Stomach (tissue), 9 donors: Measurements from ENCODE around the gene PDE8A. TPM values are rescaled to one million over a fixed set of nuclear protein-coding genes. Genes with fewer than 3 reads are reported as not detected.

Source experiments
- DNase-seq, 2 donors: peaks; one replicate each; pipeline versions ENCODE4 v3.0.0 to v3.0.0-alpha.2; 2013 to 2019
- H3K27ac ChIP-seq, 5 donors: fragments of 200-600 bp in 4 of 5; sonication (generic) in 4 of 5; one replicate each; pipeline ENCODE4 v1.5.1; 2013 to 2019; ENCODE audit warnings: mild to moderate bottlenecking in 1 of 5, moderate library complexity in 1 of 5
- H3K27me3 ChIP-seq, 3 donors: fragments of 200-600 bp; sonication (generic); one replicate each; pipeline ENCODE4 v1.5.1; 2017 to 2019; ENCODE audit warnings: mixed run types in 1 of 3
- H3K36me3 ChIP-seq, 4 donors: fragments of 200-600 bp; sonication (generic); 1 replicate in 3 of 4; 2 replicates in 1 of 4; pipeline ENCODE4 v1.5.1; 2016 to 2019
- H3K4me1 ChIP-seq, 4 donors: fragments of 200-600 bp; sonication (generic); one replicate each; pipeline ENCODE4 v1.5.1; 2016 to 2019
- H3K4me3 ChIP-seq, 4 donors: fragments of 200-600 bp; sonication (generic) in 3 of 4; one replicate each; pipeline ENCODE4 v1.5.1; 2016 to 2019; ENCODE audit warnings: mild to moderate bottlenecking in 1 of 4
- H3K9me3 ChIP-seq, 4 donors: fragments of 200-600 bp; sonication (generic); one replicate each; pipeline ENCODE4 v1.5.1; 2016 to 2019
- EP300 ChIP-seq: sonication (generic); formaldehyde crosslinking; IDR thresholded peaks from one replicate; pipeline ENCODE4 v1.6.1; 2017; ENCODE audit warnings: antibody characterized with exemption
- POLR2A ChIP-seq, 4 donors: fragments of 450-650 bp; IDR thresholded peaks; one replicate each; pipeline ENCODE4 v1.6.1; 2016; ENCODE audit warnings: antibody characterized with exemption in 4 of 4, control low read depth in 2 of 4, mild to moderate bottlenecking in 1 of 4, moderate library complexity in 1 of 4
- POLR2AphosphoS5 ChIP-seq, 3 donors: sonication (generic); formaldehyde crosslinking; IDR thresholded peaks; one replicate each; pipeline ENCODE4 v1.6.1; 2016; ENCODE audit warnings: antibody characterized with exemption in 3 of 3
- WGBS, 5 donors: extraction: QIAGEN DNeasy Blood & Tissue Kit in 3 of 5; methylation state at CpG; one replicate each; pipeline versions ENCODE4 v1.1.5 to v1.1.7; 2013 to 2018; 5-methylcytosine and 5-hydroxymethylcytosine counted together
- intact Hi-C: fragments of 100-400 bp; cut with DNase I; formaldehyde crosslinking; loops from one replicate; pipeline ENCODE4 v1.15.1; 2023; ENCODE audit warnings: low total_unique reads
- polyA plus RNA-seq, 3 donors: library from polyadenylated mRNA; stranded (reverse); fragments of 200-250 nt; gene quantifications; one replicate each; pipeline ENCODE4 v1.2.3, GENCODE V29; 2013
- total RNA-seq, 5 donors: library from RNA; depleted of rRNA; stranded (reverse); fragments of >200 nt; gene quantifications; one replicate each; pipeline versions ENCODE4 v1.1.0 to v1.2.3, GENCODE V29; 2014 to 2016
- TF ChIP-seq, protein P1 (sequence below), 7 experiments: fragments of 450-650 bp in 4 of 7; fragments of 200-600 bp in 3 of 7; sonication (generic) in 3 of 7; IDR thresholded peaks; one replicate each; pipeline ENCODE4 v1.5.1; 2016 to 2019; ENCODE audit warnings: antibody characterized with exemption in 7 of 7, control low read depth in 2 of 7, mild to moderate bottlenecking in 1 of 7
- donor health status: healthy with polysubstance abuse.
- donor health status: Bipolar disorder and iron deficiency.
- donor health status: healthy.

The PDE8A gene
- total and polyA plus RNA-seq, 8 donors, result 15.6 to 85.9 (median 38.3) TPM

DNA sequence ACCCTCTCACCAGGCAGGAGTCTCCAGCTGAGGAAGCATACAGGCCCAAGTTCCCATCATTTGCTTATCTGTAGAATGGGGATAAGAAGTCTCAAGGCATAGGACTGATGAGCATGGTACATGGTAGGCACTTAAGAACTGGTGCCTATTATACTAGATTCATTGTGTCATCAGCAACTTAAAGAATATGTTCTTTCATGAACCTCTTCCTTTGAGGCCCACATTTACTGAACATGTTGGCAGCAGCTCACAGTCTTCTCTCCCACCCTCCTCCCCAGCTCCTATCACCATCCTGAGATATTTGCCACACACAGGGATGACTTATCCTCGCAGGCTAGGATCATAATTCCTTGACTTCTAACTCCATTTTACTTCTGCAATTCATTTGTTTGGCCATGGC, 142.5 kb downstream of the PDE8A start:
- intact Hi-C loops, result no loop called here
- H3K27ac ChIP-seq, result no peak overlapping the region
- H3K4me3 ChIP-seq, result no peak overlapping the region
- TF ChIP-seq POLR2AphosphoS5 (IDR thresholded peaks at IDR 0.05), result no peak
- TF ChIP-seq POLR2A (IDR thresholded peaks at IDR 0.05), result no peak
- TF ChIP-seq, protein P1, sequence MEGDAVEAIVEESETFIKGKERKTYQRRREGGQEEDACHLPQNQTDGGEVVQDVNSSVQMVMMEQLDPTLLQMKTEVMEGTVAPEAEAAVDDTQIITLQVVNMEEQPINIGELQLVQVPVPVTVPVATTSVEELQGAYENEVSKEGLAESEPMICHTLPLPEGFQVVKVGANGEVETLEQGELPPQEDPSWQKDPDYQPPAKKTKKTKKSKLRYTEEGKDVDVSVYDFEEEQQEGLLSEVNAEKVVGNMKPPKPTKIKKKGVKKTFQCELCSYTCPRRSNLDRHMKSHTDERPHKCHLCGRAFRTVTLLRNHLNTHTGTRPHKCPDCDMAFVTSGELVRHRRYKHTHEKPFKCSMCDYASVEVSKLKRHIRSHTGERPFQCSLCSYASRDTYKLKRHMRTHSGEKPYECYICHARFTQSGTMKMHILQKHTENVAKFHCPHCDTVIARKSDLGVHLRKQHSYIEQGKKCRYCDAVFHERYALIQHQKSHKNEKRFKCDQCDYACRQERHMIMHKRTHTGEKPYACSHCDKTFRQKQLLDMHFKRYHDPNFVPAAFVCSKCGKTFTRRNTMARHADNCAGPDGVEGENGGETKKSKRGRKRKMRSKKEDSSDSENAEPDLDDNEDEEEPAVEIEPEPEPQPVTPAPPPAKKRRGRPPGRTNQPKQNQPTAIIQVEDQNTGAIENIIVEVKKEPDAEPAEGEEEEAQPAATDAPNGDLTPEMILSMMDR (IDR thresholded peaks at IDR 0.05), result no peak
- TF ChIP-seq EP300, result no peak
- 88 to 96% (median 93%) methylated on average over 1 of the region's 1 CpG for WGBS, 5 donors
- H3K36me3 ChIP-seq, result peaks cover 24 to 88% (median 85%) of the 10 kb centered on the region in 4 donors
- no peaks in the 10 kb centered on the region for H3K9me3 ChIP-seq
- H3K4me1 ChIP-seq, result peaks cover 0 to 7% (median 0%) of the 10 kb centered on the region in 4 donors
- no peaks in the 10 kb centered on the region for H3K27me3 ChIP-seq
- no peak for DNase-seq

DNA sequence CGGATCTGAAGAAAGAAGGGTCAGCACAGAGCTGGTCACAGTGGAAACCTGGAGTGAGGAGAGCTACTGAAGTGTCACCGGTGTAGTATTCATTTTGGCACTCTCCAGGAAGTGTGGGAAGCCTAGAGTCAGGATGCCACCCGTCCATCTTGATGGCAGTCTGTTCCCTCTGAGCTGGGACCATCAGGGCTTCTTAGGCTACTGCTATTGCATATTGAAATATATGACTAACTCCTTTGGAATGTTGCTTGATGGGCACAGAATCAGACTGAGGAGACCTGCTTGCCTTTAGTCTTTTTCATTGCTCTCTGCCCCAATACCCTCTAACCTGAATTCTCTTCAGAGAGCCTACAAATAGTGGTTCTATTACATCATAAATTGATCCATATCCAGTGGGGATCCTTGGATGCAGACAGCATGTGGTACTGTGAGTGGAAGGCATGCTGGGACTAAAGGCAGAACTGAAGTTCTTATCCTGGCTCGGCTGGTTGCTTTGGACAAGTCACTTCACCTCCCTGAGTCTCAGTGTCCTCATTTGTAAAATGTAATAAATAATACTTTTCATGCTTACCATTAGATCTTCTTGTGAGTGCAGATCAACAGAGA, 143.5 kb downstream of the PDE8A start:
- TF ChIP-seq POLR2A (IDR thresholded peaks at IDR 0.05) (no peak), EP300 (no peak), POLR2AphosphoS5 (IDR thresholded peaks at IDR 0.05) (no peak)
- TF ChIP-seq, protein P1 (IDR thresholded peaks at IDR 0.05), result no peak
- intact Hi-C loops, result no loop called here
- no peak for DNase-seq
- no peaks in the 10 kb centered on the region for H3K9me3 ChIP-seq
- H3K4me1 ChIP-seq, result peaks cover 0 to 7% (median 0%) of the 10 kb centered on the region in 4 donors
- no peak overlapping the region for H3K27ac ChIP-seq
- WGBS, 5 donors, result 84 to 94% (median 87%) methylated on average over 4 of the region's 4 CpGs
- H3K4me3 ChIP-seq, result no peak overlapping the region
- H3K36me3 ChIP-seq, result peaks cover 24 to 93% (median 91%) of the 10 kb centered on the region in 4 donors
- no peaks in the 10 kb centered on the region for H3K27me3 ChIP-seq

DNA sequence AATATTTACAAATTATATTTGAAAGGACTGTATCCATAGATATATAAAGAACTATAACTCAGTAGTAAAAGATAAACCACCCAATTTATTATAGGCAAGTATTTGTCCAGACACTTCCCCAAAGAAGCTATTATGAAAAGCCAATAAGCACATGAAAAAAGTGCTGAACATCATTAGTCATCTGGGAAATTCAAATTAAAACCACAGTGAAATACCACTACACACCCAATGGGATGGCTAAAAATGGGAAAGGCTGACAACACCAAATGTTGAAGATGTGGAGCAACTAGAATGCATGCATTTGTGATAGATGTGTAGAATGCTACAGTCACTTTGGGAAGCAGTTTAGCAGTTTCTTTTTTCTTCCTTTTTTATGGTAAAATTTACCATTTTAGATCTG, 147.0 kb downstream of the PDE8A start:
- Histone ChIP-seq H3K4me1 (peaks cover 0 to 7% (median 0%) of the 10 kb centered on the region in 4 donors), H3K9me3 (no peaks in the 10 kb centered on the region), H3K27ac (no peak overlapping the region), H3K36me3 (peaks cover 13 to 93% (median 87%) of the 10 kb centered on the region in 4 donors), H3K27me3 (no peaks in the 10 kb centered on the region), H3K4me3 (no peak overlapping the region)
- TF ChIP-seq EP300, result no peak
- TF ChIP-seq POLR2AphosphoS5 (IDR thresholded peaks at IDR 0.05), result no peak
- TF ChIP-seq, protein P1 (IDR thresholded peaks at IDR 0.05), result no peak
- no peak for TF ChIP-seq POLR2A (IDR thresholded peaks at IDR 0.05)
- intact Hi-C loops, result no loop called here
- no peak for DNase-seq

DNA sequence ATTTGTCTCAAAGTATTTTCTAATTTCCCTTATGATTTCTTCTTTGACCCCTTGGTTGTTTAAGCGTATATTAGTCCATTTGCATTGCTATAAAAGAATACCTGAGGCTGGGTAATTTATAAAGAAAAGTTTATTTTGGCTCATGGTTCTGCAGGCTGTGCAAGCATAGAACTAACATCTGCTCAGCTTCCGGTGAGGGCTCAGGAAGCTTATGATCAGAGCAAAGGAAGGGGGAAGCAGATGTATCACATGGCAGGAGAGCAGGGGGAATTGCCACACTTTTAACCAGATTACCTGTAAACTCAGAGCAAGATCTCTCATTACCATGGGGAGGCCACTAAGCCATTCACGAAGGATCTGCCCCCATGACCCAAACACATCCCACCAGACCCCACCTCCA, 148.2 kb downstream of the PDE8A start:
- DNase-seq, result no peak
- Histone ChIP-seq H3K9me3 (no peaks in the 10 kb centered on the region), H3K36me3 (peaks cover 3 to 93% (median 88%) of the 10 kb centered on the region in 4 donors), H3K27ac (no peak overlapping the region), H3K4me3 (no peak overlapping the region), H3K4me1 (peaks cover 0 to 5% (median 0%) of the 10 kb centered on the region in 4 donors), H3K27me3 (no peaks in the 10 kb centered on the region)
- intact Hi-C loops, result no loop called here
- 58 to 84% (median 81%) methylated on average over 3 of the region's 3 CpGs for WGBS, 5 donors
- no peak for TF ChIP-seq EP300
- TF ChIP-seq, protein P1 (IDR thresholded peaks at IDR 0.05), result no peak
- TF ChIP-seq POLR2A (IDR thresholded peaks at IDR 0.05), result no peak
- no peak for TF ChIP-seq POLR2AphosphoS5 (IDR thresholded peaks at IDR 0.05)
